Measurements from ENCODE around the gene THOP1. TPM values are rescaled to one million over a fixed set of nuclear protein-coding genes. Genes with fewer than 3 reads are reported as not detected.

The THOP1 gene
- total RNA-seq, 4 donors from 2014 or later = 35.8 to 91.8 (median 42.9) TPM

- no peaks in the 10 kb centered on the region for H3K9me3 ChIP-seq
- H3K4me1 ChIP-seq = no peaks in the 10 kb centered on the region
- DNase-seq (ENCODE audit: low spot score in 2 of 2) = no peak
- no peaks in the 10 kb centered on the region for H3K27me3 ChIP-seq
- peaks cover 0 to 100% (median 5%) of the 10 kb centered on the region in 3 donors for H3K36me3 ChIP-seq
- no peak overlapping the region for H3K27ac ChIP-seq
- H3K4me3 ChIP-seq = no peak overlapping the region
- WGBS, 2 donors = 90 to 92% methylated on average over 25 to 37 of the region's 41 CpGs
- TF ChIP-seq CTCF (IDR thresholded peaks at IDR 0.05) = no peak
- no peak for TF ChIP-seq POLR2A (IDR thresholded peaks at IDR 0.05)
- TF ChIP-seq EP300 (IDR thresholded peaks at IDR 0.05) = no peak
These were observed 23.0 kb downstream of the THOP1 start for GRCh38 chr19:2808129-2808941.

GRCh38 chr19:2809387-2810140 is 24.3 kb downstream of the THOP1 start:
- H3K9me3 ChIP-seq = no peaks in the 10 kb centered on the region
- peaks cover 0 to 100% (median 5%) of the 10 kb centered on the region in 3 donors for H3K36me3 ChIP-seq
- no peaks in the 10 kb centered on the region for H3K4me1 ChIP-seq
- no peak overlapping the region for H3K27ac ChIP-seq
- H3K27me3 ChIP-seq = no peaks in the 10 kb centered on the region
- WGBS, 2 donors = 80 to 85% methylated on average over 21 to 24 of the region's 37 CpGs
- H3K4me3 ChIP-seq = no peak overlapping the region
- no peak for DNase-seq (ENCODE audit: low spot score in 2 of 2)
- TF ChIP-seq CTCF (IDR thresholded peaks at IDR 0.05) = no peak
- TF ChIP-seq EP300 (IDR thresholded peaks at IDR 0.05) = no peak
- no peak for TF ChIP-seq POLR2A (IDR thresholded peaks at IDR 0.05)

- no peak overlapping the region for H3K4me3 ChIP-seq
- TF ChIP-seq CTCF (IDR thresholded peaks at IDR 0.05) (no peak), POLR2A (IDR thresholded peaks at IDR 0.05) (no peak), EP300 (IDR thresholded peaks at IDR 0.05) (no peak)
- no peak overlapping the region for H3K27ac ChIP-seq
- no peaks in the 10 kb centered on the region for H3K9me3 ChIP-seq
- 91 to 93% methylated on average over 21 to 54 of the region's 58 CpGs for WGBS, 2 donors
- DNase-seq (ENCODE audit: low spot score in 2 of 2) = no peak
- H3K36me3 ChIP-seq = peaks cover 0 to 100% (median 0%) of the 10 kb centered on the region in 3 donors
- no peaks in the 10 kb centered on the region for H3K27me3 ChIP-seq
- no peaks in the 10 kb centered on the region for H3K4me1 ChIP-seq
These were observed 25.1 kb downstream of the THOP1 start for GRCh38 chr19:2810141-2811091.

GRCh38 chr19:2811221-2811722 is 26.0 kb downstream of the THOP1 start:
- TF ChIP-seq EP300 (IDR thresholded peaks at IDR 0.05) (no peak), POLR2A (IDR thresholded peaks at IDR 0.05) (no peak), CTCF (IDR thresholded peaks at IDR 0.05) (no peak)
- H3K27ac ChIP-seq = no peak overlapping the region
- peaks cover 0 to 93% (median 0%) of the 10 kb centered on the region in 3 donors for H3K36me3 ChIP-seq
- 92 to 94% methylated on average over 16 to 20 of the region's 20 CpGs for WGBS, 2 donors
- H3K4me1 ChIP-seq = no peaks in the 10 kb centered on the region
- H3K27me3 ChIP-seq = no peaks in the 10 kb centered on the region
- no peak for DNase-seq (ENCODE audit: low spot score in 2 of 2)
- H3K4me3 ChIP-seq = no peak overlapping the region
- no peaks in the 10 kb centered on the region for H3K9me3 ChIP-seq
